Astrocyte (in vitro differentiated cells and primary cell): ENCODE results near the gene CDK16. TPM values are rescaled to one million over a fixed set of nuclear protein-coding genes. Genes with fewer than 3 reads are reported as not detected.

Source experiments
- DNase-seq: peaks from one replicate; pipeline ENCODE4 v3.0.0-alpha.2; 2010; ENCODE audit warnings: low read depth
- FAIRE-seq: peaks from 2 replicates; lab custom pipeline; 2011; peaks lifted over from hg19 to GRCh38; lab: Jason Lieb, UNC
- H2AFZ ChIP-seq: 2 replicates; pipeline ENCODE4 v1.6.0; 2012; ENCODE audit warnings: low read depth, low read length, inconsistent platforms
- H3K27ac ChIP-seq: 2 replicates; pipeline ENCODE4 v1.5.1; 2011; ENCODE audit warnings: low read depth, low read length, inconsistent platforms
- H3K27me3 ChIP-seq: 2 replicates; pipeline ENCODE4 v1.6.0; 2011; ENCODE audit warnings: low read length, inconsistent platforms; ENCODE audit not compliant: insufficient read depth
- H3K36me3 ChIP-seq: 2 replicates; pipeline ENCODE4 v1.5.1; 2011; ENCODE audit warnings: low read length, inconsistent platforms; ENCODE audit not compliant: insufficient read depth
- H3K4me1 ChIP-seq: 2 replicates; pipeline ENCODE4 v1.5.1; 2011; ENCODE audit warnings: low read length, inconsistent platforms; ENCODE audit not compliant: insufficient read depth
- H3K4me2 ChIP-seq: 2 replicates; pipeline ENCODE4 v1.6.0; 2012; ENCODE audit warnings: low read length, inconsistent platforms
- H3K4me3 ChIP-seq: 2 replicates; pipeline ENCODE4 v1.5.1; 2011; ENCODE audit warnings: low read depth, mild to moderate bottlenecking, low read length, inconsistent platforms; ENCODE audit not compliant: insufficient read depth
- H3K79me2 ChIP-seq: 2 replicates; pipeline ENCODE4 v1.6.0; 2012; ENCODE audit warnings: mild to moderate bottlenecking, low read length, inconsistent platforms; ENCODE audit not compliant: insufficient read depth
- H3K9ac ChIP-seq: 2 replicates; pipeline ENCODE4 v1.6.0; 2012; ENCODE audit warnings: mild to moderate bottlenecking, low read length, inconsistent platforms
- H3K9me3 ChIP-seq: 2 replicates; pipeline ENCODE4 v1.5.1; 2012; ENCODE audit warnings: low read depth, mild to moderate bottlenecking, low read length, inconsistent platforms; ENCODE audit not compliant: insufficient read depth
- H4K20me1 ChIP-seq: 2 replicates; pipeline ENCODE4 v1.6.0; 2012; ENCODE audit warnings: low read length, inconsistent platforms; ENCODE audit not compliant: insufficient read depth
- H3K27ac Mint-ChIP-seq: one replicate; pipeline ENCODE4 v1.8.0; 2021; ENCODE audit warnings: mild to moderate bottlenecking, mixed read lengths; ENCODE audit not compliant: unreplicated experiment
- H3K27me3 Mint-ChIP-seq: one replicate; pipeline ENCODE4 v1.8.0; 2021; ENCODE audit warnings: low read depth, mixed read lengths; ENCODE audit not compliant: unreplicated experiment
- H3K36me3 Mint-ChIP-seq: one replicate; pipeline ENCODE4 v1.8.0; 2021; ENCODE audit warnings: low read depth, mixed read lengths; ENCODE audit not compliant: unreplicated experiment
- H3K4me1 Mint-ChIP-seq: one replicate; pipeline ENCODE4 v1.8.0; 2021; ENCODE audit warnings: low read depth, mixed read lengths; ENCODE audit not compliant: unreplicated experiment
- H3K4me3 Mint-ChIP-seq: one replicate; pipeline ENCODE4 v1.8.0; 2021; ENCODE audit warnings: mild to moderate bottlenecking, moderate library complexity, mixed read lengths; ENCODE audit not compliant: unreplicated experiment
- H3K9me3 Mint-ChIP-seq: one replicate; pipeline ENCODE4 v1.8.0; 2021; ENCODE audit warnings: mild to moderate bottlenecking, mixed read lengths; ENCODE audit not compliant: unreplicated experiment
- EZH2 ChIP-seq: IDR thresholded peaks from 2 replicates; pipeline ENCODE4 v1.6.1; 2012; ENCODE audit warnings: mild to moderate bottlenecking, low read length, inconsistent platforms; ENCODE audit not compliant: insufficient read depth
- total RNA-seq: library from RNA; stranded (reverse); gene quantifications from 2 replicates; pipeline ENCODE4 v1.2.1, GENCODE V29; 2021
- TF ChIP-seq, protein P1 (sequence below): IDR thresholded peaks from 2 replicates; pipeline ENCODE4 v1.5.1; 2011; ENCODE audit warnings: low read depth, mild to moderate bottlenecking, inconsistent platforms, low read length, moderate library complexity; ENCODE audit not compliant: insufficient read depth

The CDK16 gene
- total RNA-seq, 1 donor from 2014 or later: 128 TPM

- Histone ChIP-seq H3K4me2 (peak overlapping the region; percentile 93), H3K4me3 (peak overlapping the region; percentile 84), H3K36me3 (no peaks in the 10 kb centered on the region), H2AFZ (peak overlapping the region; percentile 66), H3K9me3 (no peaks in the 10 kb centered on the region), H3K9ac (peak overlapping the region; percentile 99), H3K79me2 (peaks cover 37% of the 10 kb centered on the region), H4K20me1 (peaks cover 7% of the 10 kb centered on the region), H3K27ac (peak overlapping the region; percentile 99), H3K27me3 (no peaks in the 10 kb centered on the region), H3K4me1 (peaks cover 9% of the 10 kb centered on the region)
- FAIRE-seq (no peak), DNase-seq (no peak)
- Mint-ChIP-seq H3K4me1 (peaks cover 2% of the 10 kb centered on the region), H3K4me3 (peak overlapping the region; percentile 94), H3K36me3 (no peaks in the 10 kb centered on the region), H3K27ac (peak overlapping the region; percentile 98), H3K27me3 (no peaks in the 10 kb centered on the region), H3K9me3 (peaks cover 1% of the 10 kb centered on the region)
- TF ChIP-seq, protein P1, sequence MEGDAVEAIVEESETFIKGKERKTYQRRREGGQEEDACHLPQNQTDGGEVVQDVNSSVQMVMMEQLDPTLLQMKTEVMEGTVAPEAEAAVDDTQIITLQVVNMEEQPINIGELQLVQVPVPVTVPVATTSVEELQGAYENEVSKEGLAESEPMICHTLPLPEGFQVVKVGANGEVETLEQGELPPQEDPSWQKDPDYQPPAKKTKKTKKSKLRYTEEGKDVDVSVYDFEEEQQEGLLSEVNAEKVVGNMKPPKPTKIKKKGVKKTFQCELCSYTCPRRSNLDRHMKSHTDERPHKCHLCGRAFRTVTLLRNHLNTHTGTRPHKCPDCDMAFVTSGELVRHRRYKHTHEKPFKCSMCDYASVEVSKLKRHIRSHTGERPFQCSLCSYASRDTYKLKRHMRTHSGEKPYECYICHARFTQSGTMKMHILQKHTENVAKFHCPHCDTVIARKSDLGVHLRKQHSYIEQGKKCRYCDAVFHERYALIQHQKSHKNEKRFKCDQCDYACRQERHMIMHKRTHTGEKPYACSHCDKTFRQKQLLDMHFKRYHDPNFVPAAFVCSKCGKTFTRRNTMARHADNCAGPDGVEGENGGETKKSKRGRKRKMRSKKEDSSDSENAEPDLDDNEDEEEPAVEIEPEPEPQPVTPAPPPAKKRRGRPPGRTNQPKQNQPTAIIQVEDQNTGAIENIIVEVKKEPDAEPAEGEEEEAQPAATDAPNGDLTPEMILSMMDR: no peak
- no peak for TF ChIP-seq EZH2
Measured at GRCh38 chrX:47232197-47232802, 13.8 kb downstream of the CDK16 start.

GRCh38 chrX:47232803-47233332 is 14.4 kb downstream of the CDK16 start, which contains the start of gene USP11:
Gene USP11 (plus strand): TSS chrX:47233009. CDS start chrX:47233044, 35 bp downstream.
- peaks cover 2% of the 10 kb centered on the region for H3K4me1 Mint-ChIP-seq
- Histone ChIP-seq H3K27ac (peak within 1 kb of the TSS; percentile 99), H4K20me1 (peaks cover 7% of the 10 kb centered on the region), H3K4me3 (peak within 1 kb of the TSS; percentile 84), H3K9ac (peak within 1 kb of the TSS; percentile 99), H3K9me3 (no peaks in the 10 kb centered on the region), H3K36me3 (no peaks in the 10 kb centered on the region), H3K4me1 (peaks cover 9% of the 10 kb centered on the region), H3K4me2 (peak within 1 kb of the TSS; percentile 93), H3K27me3 (no peaks in the 10 kb centered on the region), H2AFZ (peak within 1 kb of the TSS; percentile 66), H3K79me2 (peaks cover 43% of the 10 kb centered on the region)
- TF ChIP-seq EZH2: no peak
- TF ChIP-seq, protein P1: no peak
- H3K27me3 Mint-ChIP-seq: no peaks in the 10 kb centered on the region
- peak within 1 kb of the TSS; percentile 94 for H3K4me3 Mint-ChIP-seq
- peak within 1 kb of the TSS; percentile 98 for H3K27ac Mint-ChIP-seq
- DNase-seq: peak; percentile 15
- H3K36me3 Mint-ChIP-seq: no peaks in the 10 kb centered on the region
- FAIRE-seq: no peak
- peaks cover 1% of the 10 kb centered on the region for H3K9me3 Mint-ChIP-seq
